Osteocyte (in vitro differentiated cells): ENCODE measurements around the gene DNAJC3. TPM values are rescaled to one million over a fixed set of nuclear protein-coding genes. Genes with fewer than 3 reads are reported as not detected.
A peak's percentile ranks its signal among the peaks of the same experiment; 100 is the strongest.

Experiments used
- DNase-seq: peaks from one replicate; pipeline ENCODE4 v3.0.0; 2021; ENCODE audit warnings: mixed read lengths; ENCODE audit not compliant: unreplicated experiment; ENCODE audit errors: extremely low spot score
- H3K27ac Mint-ChIP-seq: one replicate; pipeline ENCODE4 v1.8.0; 2021; ENCODE audit warnings: mild to moderate bottlenecking, mixed read lengths; ENCODE audit not compliant: unreplicated experiment
- H3K27me3 Mint-ChIP-seq: one replicate; pipeline ENCODE4 v1.8.0; 2021; ENCODE audit warnings: mixed read lengths; ENCODE audit not compliant: unreplicated experiment
- H3K36me3 Mint-ChIP-seq: one replicate; pipeline ENCODE4 v1.8.0; 2021; ENCODE audit warnings: mixed read lengths; ENCODE audit not compliant: unreplicated experiment
- H3K4me1 Mint-ChIP-seq: one replicate; pipeline ENCODE4 v1.8.0; 2021; ENCODE audit warnings: mixed read lengths; ENCODE audit not compliant: unreplicated experiment
- H3K4me3 Mint-ChIP-seq: one replicate; pipeline ENCODE4 v1.8.0; 2021; ENCODE audit warnings: mild to moderate bottlenecking, moderate library complexity, mixed read lengths; ENCODE audit not compliant: unreplicated experiment
- H3K9me3 Mint-ChIP-seq: one replicate; pipeline ENCODE4 v1.8.0; 2021; ENCODE audit warnings: mixed read lengths; ENCODE audit not compliant: unreplicated experiment
- CTCF ChIP-seq: fragments of 200-600 bp; sonication (generic); IDR thresholded peaks from 2 replicates; pipeline ENCODE4 v1.5.0; 2021; ENCODE audit warnings: antibody characterized with exemption, mild to moderate bottlenecking, moderate library complexity
- total RNA-seq: library from RNA; stranded (reverse); gene quantifications from 2 replicates; pipeline ENCODE4 v1.2.1, GENCODE V29; 2021

The DNAJC3 gene
- total RNA-seq, 1 donor from 2014 or later, result 45.9 TPM

- peaks cover 15% of the 10 kb centered on the region for H3K36me3 Mint-ChIP-seq
Measured at GRCh38 chr13:95822303-95822702, 145.4 kb downstream of the DNAJC3 start.

GRCh38 chr13:95833126-95833525 is 156.2 kb downstream of the DNAJC3 start:
- TF ChIP-seq CTCF, result no peak
- Mint-ChIP-seq H3K4me3 (no peak overlapping the region), H3K4me1 (peaks cover 6% of the 10 kb centered on the region), H3K9me3 (peaks cover 11% of the 10 kb centered on the region), H3K27me3 (no peaks in the 10 kb centered on the region), H3K27ac (no peak overlapping the region), H3K36me3 (peaks cover 28% of the 10 kb centered on the region)
- DNase-seq, result no peak

More at GRCh38 chr13:95822303-95822702, 145.4 kb downstream of the DNAJC3 start:
- no peak overlapping the region for H3K4me3 Mint-ChIP-seq
- H3K27me3 Mint-ChIP-seq, result no peaks in the 10 kb centered on the region
- peaks cover 13% of the 10 kb centered on the region for H3K9me3 Mint-ChIP-seq
- TF ChIP-seq CTCF, result no peak
- no peaks in the 10 kb centered on the region for H3K4me1 Mint-ChIP-seq
- H3K27ac Mint-ChIP-seq, result no peak overlapping the region
- no peak for DNase-seq

- Mint-ChIP-seq H3K4me1 (peaks cover 6% of the 10 kb centered on the region), H3K4me3 (no peak overlapping the region), H3K27ac (no peak overlapping the region), H3K27me3 (no peaks in the 10 kb centered on the region), H3K9me3 (peaks cover 17% of the 10 kb centered on the region), H3K36me3 (peaks cover 28% of the 10 kb centered on the region)
- no peak for TF ChIP-seq CTCF
- no peak for DNase-seq
Measured at GRCh38 chr13:95833719-95834118, 156.8 kb downstream of the DNAJC3 start.

GRCh38 chr13:95834134-95834765 is 157.3 kb downstream of the DNAJC3 start:
- peaks cover 25% of the 10 kb centered on the region for H3K36me3 Mint-ChIP-seq
- H3K27ac Mint-ChIP-seq, result no peak overlapping the region
- H3K4me1 Mint-ChIP-seq, result peaks cover 6% of the 10 kb centered on the region
- H3K9me3 Mint-ChIP-seq, result peaks cover 21% of the 10 kb centered on the region
- H3K27me3 Mint-ChIP-seq, result no peaks in the 10 kb centered on the region
- no peak overlapping the region for H3K4me3 Mint-ChIP-seq
- peak; percentile 87 for DNase-seq
- TF ChIP-seq CTCF, result peak; percentile 91

GRCh38 chr13:95841894-95842293 is 165.0 kb downstream of the DNAJC3 start:
- Mint-ChIP-seq H3K36me3 (peaks cover 37% of the 10 kb centered on the region), H3K27ac (no peak overlapping the region), H3K9me3 (peaks cover 35% of the 10 kb centered on the region), H3K4me3 (no peak overlapping the region), H3K27me3 (no peaks in the 10 kb centered on the region), H3K4me1 (no peaks in the 10 kb centered on the region)
- no peak for DNase-seq
- no peak for TF ChIP-seq CTCF
